ENCODE measurements around the gene ASH1L.

ASH1L gene

GRCh38 chr1:155320661-155321617 is 241.7 kb downstream of the ASH1L start, which contains the start of gene RUSC1:
Gene RUSC1, plus strand, starts transcription at chr1:155320894. Its CDS starts 880 bp downstream, at chr1:155321774.
- peaks cover 58% of the 10 kb centered on the region for H3K36me3 Mint-ChIP-seq (ENCODE audit: low read depth)

GRCh38 chr1:155320252-155320651 is 242.4 kb downstream of the ASH1L start:
- Mint-ChIP-seq H3K27ac (peak overlapping the region; percentile 61), H3K27me3 (peaks cover 6% of the 10 kb centered on the region), H3K4me1 (ENCODE audit: low read depth) (peaks cover 45% of the 10 kb centered on the region), H3K4me3 (peak overlapping the region; percentile 80), H3K9me3 (no peaks in the 10 kb centered on the region), H3K36me3 (ENCODE audit: low read depth) (peaks cover 61% of the 10 kb centered on the region)
- intact Hi-C loops (cut with micrococcal nuclease): no loop called here

More at GRCh38 chr1:155320661-155321617, 241.7 kb downstream of the ASH1L start, which contains the start of gene RUSC1:
- Mint-ChIP-seq H3K9me3 (no peaks in the 10 kb centered on the region), H3K27ac (peak within 1 kb of the TSS; percentile 61), H3K4me1 (ENCODE audit: low read depth) (peaks cover 52% of the 10 kb centered on the region), H3K4me3 (peak within 1 kb of the TSS; percentile 80), H3K27me3 (peaks cover 6% of the 10 kb centered on the region)
- intact Hi-C loops (cut with micrococcal nuclease): no loop called here

DNA sequence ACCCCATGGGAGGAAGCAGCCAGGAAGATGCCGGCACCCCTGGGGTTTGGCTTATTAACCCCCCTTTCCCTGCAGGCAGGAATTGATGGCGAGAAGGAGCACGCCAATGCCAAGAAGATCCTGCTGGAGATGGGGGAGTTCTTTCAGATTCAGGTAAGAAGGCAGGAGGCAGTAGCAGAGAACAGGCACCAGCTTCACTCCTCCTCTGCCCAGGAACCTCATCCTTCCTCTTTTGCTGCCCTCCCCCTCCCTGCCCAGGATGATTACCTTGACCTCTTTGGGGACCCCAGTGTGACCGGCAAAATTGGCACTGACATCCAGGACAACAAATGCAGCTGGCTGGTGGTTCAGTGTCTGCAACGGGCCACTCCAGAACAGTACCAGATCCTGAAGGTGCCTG is 243.1 kb downstream of the ASH1L start:
- Mint-ChIP-seq H3K27ac (no peak overlapping the region), H3K9me3 (no peaks in the 10 kb centered on the region), H3K4me1 (ENCODE audit: low read depth) (peaks cover 40% of the 10 kb centered on the region), H3K36me3 (ENCODE audit: low read depth) (peaks cover 61% of the 10 kb centered on the region), H3K4me3 (no peak overlapping the region), H3K27me3 (peaks cover 6% of the 10 kb centered on the region)
- intact Hi-C loops (cut with micrococcal nuclease): no loop called here

DNA sequence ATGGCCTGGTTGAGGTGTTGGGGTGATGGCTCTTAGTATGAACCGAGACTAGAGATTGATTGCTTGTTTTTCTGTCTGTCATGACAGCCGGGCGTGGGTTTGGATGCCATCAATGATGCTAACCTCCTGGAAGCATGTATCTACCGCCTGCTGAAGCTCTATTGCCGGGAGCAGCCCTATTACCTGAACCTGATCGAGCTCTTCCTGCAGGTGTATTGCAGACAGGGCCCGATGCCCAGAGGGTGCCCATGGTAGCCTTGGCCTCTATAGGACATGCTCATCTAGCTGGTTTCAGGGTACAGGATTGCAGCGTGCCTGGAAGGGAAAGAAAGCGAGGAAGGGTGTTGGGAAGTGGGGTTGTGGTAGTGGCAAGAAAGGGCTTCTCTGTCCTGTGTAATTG is 244.5 kb downstream of the ASH1L start:
- intact Hi-C loops (cut with micrococcal nuclease): no loop called here
- peaks cover 46% of the 10 kb centered on the region for H3K4me1 Mint-ChIP-seq (ENCODE audit: low read depth)
- peaks cover 6% of the 10 kb centered on the region for H3K27me3 Mint-ChIP-seq
- no peak overlapping the region for H3K4me3 Mint-ChIP-seq
- H3K9me3 Mint-ChIP-seq: no peaks in the 10 kb centered on the region
- H3K36me3 Mint-ChIP-seq (ENCODE audit: low read depth): peaks cover 75% of the 10 kb centered on the region
- H3K27ac Mint-ChIP-seq: no peak overlapping the region

DNA sequence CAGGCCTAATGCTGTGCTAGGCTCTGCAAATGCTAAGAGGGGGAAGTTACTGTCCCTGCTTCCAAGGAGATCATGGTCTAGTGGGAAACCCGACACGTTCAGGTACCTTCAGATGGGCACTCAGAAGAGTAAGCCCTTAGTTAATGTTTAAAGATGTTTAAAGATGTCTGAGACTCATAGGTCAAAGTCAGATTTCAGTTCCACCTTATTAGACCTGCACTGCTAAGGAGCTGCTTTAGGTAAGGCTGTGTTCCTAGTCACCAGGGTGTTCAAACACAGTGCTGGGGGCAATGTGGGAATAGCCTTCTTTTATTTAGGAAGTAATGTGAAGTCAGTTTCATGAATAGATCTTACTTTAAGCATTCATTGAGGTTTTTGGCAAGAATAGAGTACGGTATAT is 245.7 kb downstream of the ASH1L start:
- Mint-ChIP-seq H3K4me3 (no peak overlapping the region), H3K27me3 (peaks cover 6% of the 10 kb centered on the region), H3K36me3 (ENCODE audit: low read depth) (peaks cover 83% of the 10 kb centered on the region), H3K4me1 (ENCODE audit: low read depth) (peaks cover 45% of the 10 kb centered on the region), H3K27ac (no peak overlapping the region), H3K9me3 (no peaks in the 10 kb centered on the region)
- intact Hi-C loops (cut with micrococcal nuclease): no loop called here

GRCh38 chr1:155313261-155313660 is 249.3 kb downstream of the ASH1L start:
- Mint-ChIP-seq H3K36me3 (ENCODE audit: low read depth) (peaks cover 91% of the 10 kb centered on the region), H3K27ac (no peak overlapping the region), H3K9me3 (no peaks in the 10 kb centered on the region), H3K4me1 (ENCODE audit: low read depth) (peaks cover 38% of the 10 kb centered on the region), H3K27me3 (no peaks in the 10 kb centered on the region), H3K4me3 (no peak overlapping the region)
- intact Hi-C loops (cut with micrococcal nuclease): no loop called here

GRCh38 chr1:155309423-155310021 is 253.1 kb downstream of the ASH1L start:
- H3K27me3 Mint-ChIP-seq: no peaks in the 10 kb centered on the region
- no peaks in the 10 kb centered on the region for H3K9me3 Mint-ChIP-seq
- H3K4me3 Mint-ChIP-seq: peak overlapping the region; percentile 95
- peaks cover 38% of the 10 kb centered on the region for H3K4me1 Mint-ChIP-seq (ENCODE audit: low read depth)
- H3K27ac Mint-ChIP-seq: peak overlapping the region; percentile 94
- intact Hi-C loops (cut with micrococcal nuclease): loop anchor here (2.0 kb wide), 1 partner anchor 13 kb away; no protein-coding TSS in a partner anchor
- H3K36me3 Mint-ChIP-seq (ENCODE audit: low read depth): peaks cover 61% of the 10 kb centered on the region

GRCh38 chr1:155308493-155309422 is 253.8 kb downstream of the ASH1L start, which contains the start of gene FDPS:
Gene FDPS, plus strand, starts transcription at chr1:155308866. Its CDS starts 924 bp downstream, at chr1:155309790.
- peaks cover 38% of the 10 kb centered on the region for H3K4me1 Mint-ChIP-seq (ENCODE audit: low read depth)
- H3K27me3 Mint-ChIP-seq: peaks cover 2% of the 10 kb centered on the region

DNA sequence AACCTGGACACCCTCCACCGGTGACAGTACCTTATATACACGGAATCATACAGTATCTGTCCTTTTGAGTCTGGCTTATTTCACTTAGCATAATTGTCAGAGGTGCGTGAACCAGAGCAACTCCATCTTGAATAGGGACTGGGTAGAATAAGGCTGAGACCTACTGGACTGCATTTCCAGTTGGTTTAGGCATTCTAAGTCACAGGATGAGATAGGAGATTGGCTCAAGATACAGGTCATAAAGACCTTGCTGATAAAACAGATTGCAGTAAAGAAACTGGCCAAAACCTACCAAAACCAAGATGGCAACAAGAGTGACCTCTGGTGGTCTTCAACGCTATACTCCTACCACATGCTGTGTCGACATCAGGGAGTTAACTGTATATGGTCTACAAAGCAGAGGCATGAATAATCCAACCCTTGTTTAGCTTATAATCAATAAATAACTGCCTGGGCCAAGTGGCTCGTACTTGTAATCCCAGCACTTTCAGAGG is 255.3 kb downstream of the ASH1L start:
- Mint-ChIP-seq H3K36me3 (ENCODE audit: low read depth) (peaks cover 38% of the 10 kb centered on the region), H3K27ac (no peak overlapping the region), H3K9me3 (no peaks in the 10 kb centered on the region), H3K4me3 (no peak overlapping the region), H3K27me3 (peaks cover 2% of the 10 kb centered on the region), H3K4me1 (ENCODE audit: low read depth) (peaks cover 29% of the 10 kb centered on the region)
- intact Hi-C loops (cut with micrococcal nuclease): no loop called here

More at GRCh38 chr1:155308493-155309422, 253.8 kb downstream of the ASH1L start, which contains the start of gene FDPS:
- intact Hi-C loops (cut with micrococcal nuclease): loop anchor here (1.0 to 2.0 kb wide), 3 partner anchors 14 to 46 kb away; partner anchors contain the start of genes HCN3 and SCAMP3
- peak within 1 kb of the TSS; percentile 95 for H3K4me3 Mint-ChIP-seq
- peaks cover 53% of the 10 kb centered on the region for H3K36me3 Mint-ChIP-seq (ENCODE audit: low read depth)
- H3K27ac Mint-ChIP-seq: peak within 1 kb of the TSS; percentile 94
- no peaks in the 10 kb centered on the region for H3K9me3 Mint-ChIP-seq

GRCh38 chr1:155305881-155306391 is 256.7 kb downstream of the ASH1L start:
- H3K4me1 Mint-ChIP-seq (ENCODE audit: low read depth): peaks cover 17% of the 10 kb centered on the region
- no peak overlapping the region for H3K4me3 Mint-ChIP-seq
- H3K27me3 Mint-ChIP-seq: peaks cover 2% of the 10 kb centered on the region
- no peaks in the 10 kb centered on the region for H3K9me3 Mint-ChIP-seq
- H3K36me3 Mint-ChIP-seq (ENCODE audit: low read depth): peaks cover 25% of the 10 kb centered on the region
- intact Hi-C loops (cut with micrococcal nuclease): no loop called here
- peak overlapping the region; percentile 16 for H3K27ac Mint-ChIP-seq

DNA sequence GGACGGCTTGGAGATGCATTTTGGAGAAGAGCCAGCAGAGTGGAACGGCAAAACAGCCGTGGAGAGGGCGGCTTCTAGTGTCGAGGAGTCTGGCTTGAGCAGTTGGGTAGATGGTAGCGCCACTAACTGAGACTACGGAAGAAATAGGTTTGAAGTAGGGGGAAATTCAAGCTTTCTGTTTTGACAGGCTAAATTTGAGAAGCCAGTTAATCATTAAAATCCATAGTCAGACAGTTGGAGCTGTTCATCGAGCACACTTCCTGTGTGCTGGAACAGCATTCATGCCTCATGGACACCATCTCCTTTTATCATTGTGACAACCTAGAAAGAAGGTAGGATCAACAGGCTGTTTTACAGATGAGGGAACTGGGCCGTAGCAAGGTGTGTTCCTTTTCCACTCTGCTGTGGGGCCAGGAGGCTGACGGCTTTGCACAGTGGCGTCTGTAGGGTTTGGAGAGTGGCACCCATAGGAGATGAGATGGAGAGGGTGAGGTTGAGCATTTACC is 258.0 kb downstream of the ASH1L start:
- Mint-ChIP-seq H3K9me3 (no peaks in the 10 kb centered on the region), H3K27me3 (peaks cover 2% of the 10 kb centered on the region), H3K4me1 (ENCODE audit: low read depth) (peaks cover 4% of the 10 kb centered on the region), H3K4me3 (no peak overlapping the region), H3K27ac (no peak overlapping the region), H3K36me3 (ENCODE audit: low read depth) (peaks cover 11% of the 10 kb centered on the region)
- intact Hi-C loops (cut with micrococcal nuclease): no loop called here

- Mint-ChIP-seq H3K27ac (no peak within 1 kb of the TSS), H3K4me3 (no peak within 1 kb of the TSS), H3K27me3 (peaks cover 22% of the 10 kb centered on the region), H3K36me3 (ENCODE audit: low read depth) (no peaks in the 10 kb centered on the region), H3K9me3 (no peaks in the 10 kb centered on the region), H3K4me1 (ENCODE audit: low read depth) (no peaks in the 10 kb centered on the region)
- intact Hi-C loops (cut with micrococcal nuclease): no loop called here
Measured at GRCh38 chr1:155301342-155301841, 261.2 kb downstream of the ASH1L start, which contains the start of gene PKLR. Gene PKLR, minus strand, starts transcription at chr1:155301438. Its CDS starts 43 bp downstream, at chr1:155301395.
